Stimulated activated CD4-positive, alpha-beta T cell treated with anti-CD3 and anti-CD28 coated beads, Interleukin-4, amount 100 ng/mL, for 1 hour (primary cell): ENCODE data around the gene AHCYL1.
A peak's percentile ranks its signal among the peaks of the same experiment; 100 is the strongest.
"Not testable (repeated sequence)": the region's sequence is repeated elsewhere in the genome, so short reads cannot be mapped to it uniquely, and the experiment has no call there.

Source experiments
- DNase-seq: peaks from one replicate; pipeline ENCODE4 v3.0.0-alpha.2; 2020

Gene AHCYL1

DNA sequence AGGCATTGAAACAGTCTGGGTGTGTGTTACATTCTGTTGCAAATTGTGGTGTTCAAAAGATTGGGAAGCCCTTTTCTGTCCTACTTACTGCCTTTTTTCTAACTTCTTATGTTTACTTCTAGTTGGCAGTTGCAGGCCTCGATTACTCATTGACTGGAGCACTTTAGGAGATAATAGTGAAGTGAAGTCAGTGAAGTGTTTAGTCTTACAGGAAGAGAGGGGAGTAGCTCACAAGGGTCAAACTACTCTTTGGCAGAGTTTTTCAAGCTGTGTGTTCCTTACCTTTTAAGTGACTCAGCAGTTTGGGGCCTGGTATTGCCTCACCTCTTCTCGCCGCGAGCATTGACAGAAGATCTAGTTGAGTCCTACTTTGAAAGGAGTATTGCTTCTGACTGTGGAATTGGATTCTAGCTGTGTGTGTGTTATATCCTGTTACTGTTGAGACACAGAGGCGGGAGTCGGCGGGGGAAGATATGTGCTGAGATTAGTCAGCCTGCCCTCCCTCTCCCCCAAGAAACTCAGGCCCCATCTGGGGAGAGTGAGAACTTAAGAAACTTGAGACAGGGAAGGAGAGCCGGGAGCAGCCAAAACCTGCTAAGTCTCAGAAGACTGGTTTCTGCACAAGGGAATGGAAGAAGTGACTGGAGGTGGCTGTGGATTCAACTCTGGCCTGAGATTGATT, 19.3 kb downstream of the AHCYL1 start:
- DNase-seq = peak; percentile 45

DNA sequence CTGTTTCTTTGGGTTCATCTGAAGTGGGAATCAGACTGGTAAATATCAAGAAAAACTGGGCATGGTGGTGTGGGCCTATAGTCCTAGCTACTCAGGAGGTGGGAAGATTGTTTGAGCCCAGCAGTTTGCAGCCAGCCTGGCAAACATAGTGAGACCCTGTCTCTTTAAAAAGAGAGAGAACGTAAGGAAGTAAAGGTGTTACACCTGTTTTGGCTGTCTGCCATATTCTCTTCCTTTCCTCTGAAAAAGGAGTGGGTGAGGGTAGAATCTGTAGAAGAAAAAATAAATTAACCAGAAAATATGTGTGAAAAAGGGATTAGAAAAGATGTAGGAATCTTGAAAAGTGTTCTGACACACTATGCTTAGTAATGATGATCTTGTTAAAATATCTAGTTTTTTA, 20.0 kb downstream of the AHCYL1 start:
- no peak for DNase-seq

DNA sequence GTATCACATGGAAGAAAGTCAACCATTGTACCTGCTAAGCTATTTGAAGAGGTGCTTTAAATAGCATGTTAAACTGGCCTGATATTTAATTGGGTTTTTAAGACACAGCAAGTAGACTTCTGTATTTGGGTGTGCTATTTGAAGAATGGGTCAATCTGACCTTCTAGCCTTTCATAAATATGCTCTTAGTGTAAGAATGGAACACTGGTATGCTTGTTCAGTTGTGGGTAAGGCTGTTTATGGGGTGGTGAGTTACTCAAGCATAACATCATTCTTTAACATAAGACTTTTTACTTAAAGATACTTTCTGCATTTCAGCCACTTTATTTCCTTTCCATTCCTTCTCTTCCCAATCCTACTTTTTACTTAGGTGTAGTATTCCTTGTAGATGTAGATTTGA, 21.4 kb downstream of the AHCYL1 start:
- no peak for DNase-seq

GRCh38 chr1:110006516-110006915, 22.0 kb downstream of the AHCYL1 start:
- DNase-seq = no peak

DNA sequence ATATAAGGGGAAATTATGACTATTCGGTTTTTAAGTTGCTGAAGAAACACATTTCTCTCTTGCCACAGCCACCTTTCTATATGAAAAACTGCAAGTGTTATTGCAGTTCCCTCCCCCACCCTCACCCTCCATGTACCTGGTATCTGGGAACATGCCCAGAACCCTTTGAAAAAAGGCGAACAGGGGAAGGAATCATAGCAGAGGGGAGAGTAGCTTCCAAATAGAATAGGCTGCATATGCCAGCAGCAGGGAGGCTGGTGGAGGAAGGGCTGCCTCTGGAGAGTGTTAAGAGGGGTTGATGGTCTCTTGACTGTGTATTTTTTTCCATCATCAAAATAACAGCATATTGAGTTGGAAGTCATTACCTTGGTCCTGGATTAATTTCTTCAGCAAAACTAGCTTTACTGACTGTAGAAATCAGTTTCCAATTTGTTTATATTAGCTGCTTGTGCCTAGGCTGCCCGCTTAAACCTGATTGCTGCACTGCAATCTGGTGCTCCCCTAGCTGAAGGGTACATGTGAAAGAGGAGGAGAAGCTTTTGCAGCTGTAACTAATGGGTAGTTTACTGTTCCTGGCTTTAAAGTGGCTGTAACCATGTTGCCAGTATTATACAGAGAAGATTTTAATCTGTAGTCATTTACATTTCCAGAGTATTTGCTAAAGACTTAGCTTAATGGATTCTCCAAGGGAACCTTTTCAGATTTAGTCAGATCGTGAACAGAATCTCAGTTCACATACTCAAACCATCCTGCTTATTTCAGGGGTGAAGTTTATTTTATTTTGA, 22.7 kb downstream of the AHCYL1 start:
- DNase-seq = no peak

DNA sequence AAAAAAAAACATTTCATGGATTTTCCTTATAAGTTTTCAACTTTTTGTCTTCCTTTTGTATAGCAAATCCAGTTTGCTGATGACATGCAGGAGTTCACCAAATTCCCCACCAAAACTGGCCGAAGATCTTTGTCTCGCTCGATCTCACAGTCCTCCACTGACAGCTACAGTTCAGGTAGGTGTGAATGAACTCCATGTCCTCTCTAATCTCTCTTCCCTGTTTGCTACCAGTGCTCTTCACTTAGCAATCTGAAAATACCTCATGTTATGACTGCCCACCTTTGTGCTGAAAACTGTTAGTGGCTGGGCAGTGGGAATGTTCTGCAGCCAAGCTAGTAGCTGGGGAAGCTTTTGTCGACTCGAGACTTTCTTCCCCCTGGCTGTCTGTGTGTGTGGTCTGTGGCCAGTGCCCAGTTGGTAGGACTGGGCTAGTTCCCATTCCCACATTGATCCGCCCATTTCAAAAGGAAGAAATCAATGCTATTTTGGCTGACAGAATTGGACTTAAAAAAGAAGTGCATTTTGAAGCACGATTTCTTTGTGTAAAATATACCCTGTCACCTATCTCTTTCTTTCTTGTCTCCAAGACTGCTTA, 24.5 kb downstream of the AHCYL1 start:
- no peak for DNase-seq

DNA sequence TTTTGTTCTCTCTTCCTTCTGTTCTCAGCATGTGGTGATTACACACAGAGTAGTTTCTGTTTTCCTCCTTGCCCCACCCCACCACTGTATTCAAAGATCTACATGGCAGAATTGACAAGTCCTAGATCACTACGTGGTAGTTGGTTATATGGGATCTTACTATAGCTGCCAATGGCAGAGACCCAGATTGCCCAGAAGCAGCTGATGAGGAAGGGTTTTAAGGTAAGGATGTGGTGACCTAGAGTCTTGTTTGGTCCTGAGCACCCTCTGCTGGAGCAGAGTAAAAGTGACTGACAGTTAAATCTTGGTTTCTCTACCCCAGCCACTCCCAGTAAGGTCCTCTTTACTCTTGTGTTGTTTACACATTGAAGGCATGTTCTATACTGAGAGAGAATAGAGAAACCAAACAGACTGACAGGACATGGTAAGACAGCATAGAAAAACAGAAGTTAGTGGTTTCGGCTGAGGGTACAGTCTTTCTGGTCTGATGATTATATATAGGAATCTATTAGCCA, 27.0 kb downstream of the AHCYL1 start:
- DNase-seq = peak; percentile 8

DNA sequence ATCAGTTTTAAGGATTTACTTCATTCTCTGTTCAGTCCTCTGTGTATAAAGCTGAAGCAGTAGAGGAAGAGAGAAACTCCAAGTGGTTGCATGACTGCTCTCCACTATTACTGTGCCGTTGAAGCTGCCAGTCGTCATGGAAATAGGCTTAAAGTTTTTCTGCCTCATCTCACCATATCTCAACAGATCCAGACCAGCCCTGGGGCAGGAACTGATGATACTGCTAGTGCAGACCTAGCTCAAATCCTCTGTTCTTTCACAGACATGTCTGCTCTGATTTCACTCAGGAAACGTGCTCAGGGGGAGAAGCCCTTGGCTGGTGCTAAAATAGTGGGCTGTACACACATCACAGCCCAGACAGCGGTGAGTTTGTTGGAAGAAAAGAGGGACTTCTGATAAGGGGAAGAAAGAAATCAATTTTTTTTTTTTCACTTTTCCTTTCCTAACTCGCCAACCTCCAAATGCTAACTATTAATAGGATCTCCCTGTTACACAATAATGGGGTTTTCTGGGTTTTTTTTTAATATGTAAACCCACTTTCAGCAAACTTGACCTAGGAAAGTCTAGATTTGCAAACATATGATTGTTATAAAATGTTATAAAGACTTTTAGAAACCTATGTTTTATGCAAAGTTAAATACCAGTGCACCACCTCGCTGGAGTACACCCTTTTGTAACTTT, 27.7 kb downstream of the AHCYL1 start:
- DNase-seq = no peak

DNA sequence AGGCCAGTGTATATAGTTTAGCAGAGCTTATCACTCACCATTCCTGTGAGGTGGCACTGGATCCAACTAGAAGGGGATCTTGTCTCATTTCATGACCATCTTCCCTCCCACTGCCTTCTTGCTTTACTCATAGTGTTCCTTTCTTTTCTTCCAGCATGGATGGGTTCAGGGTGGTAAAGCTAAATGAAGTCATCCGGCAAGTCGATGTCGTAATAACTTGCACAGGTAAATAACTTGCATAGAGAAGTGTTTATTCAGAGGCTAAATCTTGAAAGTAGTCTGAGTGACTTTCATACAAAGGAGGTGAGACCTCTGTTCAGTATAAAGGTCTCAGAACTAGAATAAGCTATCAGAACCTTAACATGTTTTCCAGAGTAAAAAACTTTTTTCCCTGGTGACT, 33.2 kb downstream of the AHCYL1 start:
- no peak for DNase-seq

GRCh38 chr1:110018396-110018795, 33.8 kb downstream of the AHCYL1 start:
- DNase-seq = no peak

DNA sequence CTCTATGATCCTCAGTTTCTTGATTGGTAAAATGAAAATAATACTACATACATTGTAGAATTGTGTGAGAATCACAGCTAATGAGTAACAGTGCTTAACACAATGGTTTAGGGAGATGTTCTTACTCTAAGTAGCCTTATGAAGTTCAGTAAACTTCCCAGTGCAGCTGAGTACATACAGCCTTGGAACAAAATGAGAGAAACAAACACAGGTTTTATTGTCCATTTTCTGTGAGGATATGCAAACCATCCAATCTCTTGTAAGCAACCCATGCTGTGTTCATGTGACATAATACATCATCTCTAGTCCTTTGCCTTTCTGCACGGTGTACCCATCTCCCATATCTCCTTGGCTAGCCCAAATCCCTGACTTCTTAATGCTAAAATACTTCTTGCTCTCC, 35.2 kb downstream of the AHCYL1 start:
- DNase-seq = no peak

DNA sequence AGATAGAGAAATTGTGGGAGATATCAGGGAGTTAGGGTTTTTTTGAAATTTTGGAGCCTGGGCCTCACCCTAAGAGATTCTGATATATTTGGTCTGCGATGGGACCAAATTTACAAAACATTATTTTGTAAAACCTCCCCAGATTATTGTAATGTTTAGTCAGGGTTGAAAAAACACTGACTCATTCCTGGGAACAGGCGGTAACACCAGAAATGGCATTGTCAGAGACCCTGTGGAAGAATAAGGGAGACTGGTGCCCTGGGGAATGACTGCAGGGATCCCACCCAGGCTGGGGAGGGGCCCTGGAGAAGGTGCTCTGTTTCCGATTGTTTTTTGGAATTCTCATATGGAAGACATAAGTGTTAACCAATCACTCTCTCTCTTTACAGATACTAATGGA, 36.7 kb downstream of the AHCYL1 start:
- DNase-seq = no peak

GRCh38 chr1:110024613-110025012, 40.0 kb downstream of the AHCYL1 start:
- no peak for DNase-seq

DNA sequence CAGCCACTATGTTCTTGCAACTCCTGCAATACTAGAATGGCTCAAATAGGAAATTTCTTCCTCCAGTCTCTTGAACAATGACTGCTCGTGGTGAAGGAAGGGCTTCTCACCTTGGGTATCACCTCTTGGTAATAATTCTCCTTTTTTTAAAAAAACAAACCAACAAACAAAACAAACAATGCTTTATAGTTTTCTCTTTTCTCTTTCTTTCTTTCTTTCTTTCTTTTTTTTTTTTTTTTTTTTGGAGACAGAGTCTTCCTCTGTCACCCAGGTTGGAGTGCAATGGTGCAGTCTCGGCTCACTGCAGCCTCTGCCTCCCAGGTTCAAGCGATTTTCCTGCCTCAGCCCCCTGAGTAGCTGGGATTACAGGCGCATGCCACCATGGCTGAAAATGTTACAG, 46.1 kb downstream of the AHCYL1 start:
- DNase-seq = not testable (repeated sequence)

- DNase-seq = no peak
These were observed 47.8 kb downstream of the AHCYL1 start for GRCh38 chr1:110032327-110032726.

DNA sequence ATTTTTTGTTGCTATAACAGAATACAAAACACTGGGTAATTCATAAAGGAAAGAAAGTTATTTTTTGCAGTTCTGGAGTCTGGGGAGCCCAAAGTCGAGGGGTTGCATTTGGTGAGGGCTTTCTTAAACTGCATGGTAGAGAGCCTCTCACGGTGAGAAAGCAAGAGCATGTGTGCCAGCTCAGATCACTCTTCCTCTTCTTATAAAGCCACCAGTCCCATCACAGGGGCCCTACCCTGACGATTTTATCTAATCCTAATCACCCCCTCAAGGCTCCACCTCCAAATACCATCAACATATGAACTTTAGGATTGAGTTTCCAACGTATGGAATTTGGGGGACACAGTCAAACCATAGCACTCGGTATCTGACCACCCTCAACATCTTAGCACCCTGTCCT, 48.9 kb downstream of the AHCYL1 start:
- no peak for DNase-seq

GRCh38 chr1:110034040-110034450, 49.5 kb downstream of the AHCYL1 start:
- DNase-seq = no peak

DNA sequence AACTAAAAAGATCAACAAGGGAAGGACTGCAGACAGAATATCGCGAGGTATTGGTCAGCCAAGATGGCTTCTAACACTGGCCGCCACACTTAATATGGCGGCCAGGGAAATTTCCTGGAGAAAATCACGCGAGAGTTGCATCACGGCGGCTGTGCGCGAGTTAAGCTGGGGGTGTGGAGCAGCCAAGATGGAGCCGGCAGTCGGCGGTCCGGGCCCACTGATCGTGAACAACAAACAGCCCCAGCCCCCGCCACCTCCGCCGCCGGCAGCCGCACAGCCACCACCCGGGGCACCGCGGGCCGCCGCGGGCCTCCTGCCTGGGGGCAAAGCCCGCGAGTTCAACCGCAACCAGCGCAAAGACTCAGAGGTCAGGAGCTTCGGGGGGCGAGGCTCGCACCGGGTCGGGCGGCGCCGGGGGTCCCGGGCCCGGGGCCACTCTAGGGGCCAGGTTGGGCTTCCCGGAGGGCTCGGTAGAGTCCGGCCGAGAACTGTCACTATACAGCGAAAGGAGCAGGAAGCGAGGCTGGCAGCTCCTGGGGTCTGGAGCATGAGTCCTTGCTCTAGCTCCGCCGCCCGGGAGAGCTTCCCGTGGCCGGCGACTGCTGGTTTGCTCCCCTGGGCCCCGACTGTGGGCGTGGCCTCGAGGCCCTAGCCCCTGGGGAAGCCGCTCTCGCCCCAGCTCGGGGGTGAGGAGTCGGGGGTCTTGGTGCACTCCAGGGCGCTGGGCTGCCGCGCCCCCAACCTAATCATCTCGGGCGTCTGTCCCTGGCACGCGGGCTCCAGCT, 50.1 kb downstream of the AHCYL1 start, which contains the start of gene STRIP1:
Gene STRIP1 (plus strand): TSS at position 174 of the 785 bp plus-strand sequence. CDS start 14 bp downstream, at position 188.
- DNase-seq = peak; percentile 87

- no peak for DNase-seq
These were observed 50.7 kb downstream of the AHCYL1 start for GRCh38 chr1:110035236-110035752.

DNA sequence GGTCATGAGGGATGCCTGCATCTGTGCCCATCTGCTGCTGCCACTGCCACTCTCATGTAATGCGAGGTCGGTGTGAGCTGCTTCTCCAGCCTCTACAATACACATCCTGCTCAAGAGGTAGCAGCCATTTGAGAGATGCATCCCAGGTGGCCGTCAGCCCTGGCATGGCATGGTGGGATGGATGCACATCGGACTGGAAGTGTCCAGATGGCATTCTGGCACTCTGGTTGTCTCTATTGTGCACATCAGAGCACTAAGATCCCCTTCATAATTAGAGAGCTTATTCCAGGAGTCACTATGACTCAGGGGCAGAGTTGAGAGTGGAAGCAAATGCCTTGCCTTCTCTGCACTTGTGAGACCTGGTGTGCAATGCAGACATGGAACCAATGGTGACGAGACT, 53.7 kb downstream of the AHCYL1 start:
- DNase-seq = no peak

- no peak for DNase-seq
These were observed 55.1 kb downstream of the AHCYL1 start for GRCh38 chr1:110039641-110040040.

DNA sequence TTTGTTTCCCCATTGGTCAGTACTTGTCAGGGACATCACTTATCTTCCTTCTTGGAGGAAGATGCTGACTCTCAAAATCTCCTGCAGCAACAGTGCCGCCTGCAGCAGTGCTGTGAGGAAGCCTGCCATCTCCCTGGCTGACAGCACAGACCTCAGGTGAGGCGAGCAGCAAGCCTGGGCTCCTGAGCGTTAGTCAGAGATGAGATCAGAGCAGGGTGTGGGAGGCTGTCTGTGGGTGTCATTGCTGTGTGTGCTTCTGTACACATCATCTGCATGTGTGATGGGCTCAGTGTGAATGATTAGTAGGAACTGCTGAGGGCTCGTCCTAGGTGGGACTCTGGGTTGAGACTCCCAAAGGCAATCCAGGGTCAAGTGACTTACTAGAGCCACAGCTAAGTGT, 56.0 kb downstream of the AHCYL1 start:
- peak; percentile 48 for DNase-seq
